LNCaP clone FGC (cell line): ENCODE results near the gene HLA-DMB.

Source experiments
- DNase-seq: peaks from one replicate; pipeline ENCODE4 v3.0.0-alpha.2; 2011; ENCODE audit warnings: low read depth
- H3K4me3 ChIP-seq: 2 replicates; pipeline ENCODE4 v1.5.1; 2011; ENCODE audit warnings: mild to moderate bottlenecking, low read depth, low read length, control low read depth
- TF ChIP-seq, protein P1 (sequence below): IDR thresholded peaks from 2 replicates; pipeline ENCODE4 v1.5.1; 2012; ENCODE audit warnings: mild to moderate bottlenecking; ENCODE audit not compliant: control insufficient read depth, insufficient read depth; ENCODE audit errors: extremely low read depth

HLA-DMB gene

DNA sequence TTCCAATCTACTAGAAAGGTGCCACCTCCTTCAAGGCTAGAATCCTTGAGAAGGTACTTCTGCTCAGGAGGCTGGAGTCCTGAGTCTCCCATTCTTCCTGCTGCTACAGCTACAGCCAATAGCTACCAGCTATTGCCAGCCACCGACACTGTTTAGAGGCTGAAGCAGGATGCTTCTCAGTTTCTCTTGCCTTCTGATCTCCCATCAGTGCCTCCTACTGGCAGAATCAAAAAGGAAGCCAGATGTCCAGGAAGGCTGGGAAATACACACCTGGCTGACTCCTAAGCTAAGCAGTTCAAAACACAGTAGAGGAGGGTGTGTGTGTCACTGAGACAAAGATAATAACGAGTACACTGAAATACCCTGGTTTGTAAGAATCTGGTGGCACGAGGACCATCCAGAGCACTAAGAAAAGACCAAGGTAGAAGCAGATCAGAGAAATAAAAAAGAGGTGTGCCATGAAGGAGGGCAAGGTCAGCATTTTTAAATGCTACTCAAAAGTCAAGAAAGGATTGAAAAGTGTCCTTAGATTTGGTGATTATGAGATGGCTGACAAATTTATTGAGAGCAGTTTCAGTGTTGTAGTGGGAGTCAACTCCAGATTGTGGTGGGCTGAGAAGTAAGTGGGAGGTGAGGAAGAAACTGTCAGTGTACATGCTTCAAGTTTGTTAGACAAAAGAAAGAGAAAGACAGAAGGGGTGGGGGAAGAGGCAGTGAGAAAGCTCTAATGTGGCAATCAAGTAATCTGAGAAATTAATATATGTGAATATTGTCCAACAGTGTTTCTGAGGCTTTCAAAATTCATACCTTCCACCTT, 14.4 kb upstream of the HLA-DMB start:
- no peak overlapping the region for H3K4me3 ChIP-seq
- TF ChIP-seq, protein P1, sequence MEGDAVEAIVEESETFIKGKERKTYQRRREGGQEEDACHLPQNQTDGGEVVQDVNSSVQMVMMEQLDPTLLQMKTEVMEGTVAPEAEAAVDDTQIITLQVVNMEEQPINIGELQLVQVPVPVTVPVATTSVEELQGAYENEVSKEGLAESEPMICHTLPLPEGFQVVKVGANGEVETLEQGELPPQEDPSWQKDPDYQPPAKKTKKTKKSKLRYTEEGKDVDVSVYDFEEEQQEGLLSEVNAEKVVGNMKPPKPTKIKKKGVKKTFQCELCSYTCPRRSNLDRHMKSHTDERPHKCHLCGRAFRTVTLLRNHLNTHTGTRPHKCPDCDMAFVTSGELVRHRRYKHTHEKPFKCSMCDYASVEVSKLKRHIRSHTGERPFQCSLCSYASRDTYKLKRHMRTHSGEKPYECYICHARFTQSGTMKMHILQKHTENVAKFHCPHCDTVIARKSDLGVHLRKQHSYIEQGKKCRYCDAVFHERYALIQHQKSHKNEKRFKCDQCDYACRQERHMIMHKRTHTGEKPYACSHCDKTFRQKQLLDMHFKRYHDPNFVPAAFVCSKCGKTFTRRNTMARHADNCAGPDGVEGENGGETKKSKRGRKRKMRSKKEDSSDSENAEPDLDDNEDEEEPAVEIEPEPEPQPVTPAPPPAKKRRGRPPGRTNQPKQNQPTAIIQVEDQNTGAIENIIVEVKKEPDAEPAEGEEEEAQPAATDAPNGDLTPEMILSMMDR, result peak; percentile 37; the same call in 1 of the 2 replicates
- DNase-seq, result no peak

DNA sequence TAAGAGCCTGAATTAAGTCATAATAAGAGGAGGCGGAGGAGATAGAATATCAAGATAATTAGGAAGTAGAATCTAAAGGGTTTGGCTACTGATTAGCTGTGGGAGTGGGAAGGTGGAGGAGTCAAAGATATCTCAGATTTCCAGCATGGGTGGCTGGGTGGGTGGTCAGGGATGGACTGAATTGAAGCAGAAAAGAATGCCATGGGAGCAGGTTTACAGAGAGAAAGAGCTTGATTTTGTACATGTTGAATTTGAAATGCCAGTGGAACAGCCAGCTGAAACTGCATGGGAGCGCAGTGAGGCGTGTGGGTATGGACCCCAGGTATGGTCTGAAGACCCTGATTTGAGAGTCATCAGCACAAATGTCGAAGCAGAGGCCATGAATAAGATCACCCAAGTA, 13.4 kb upstream of the HLA-DMB start:
- TF ChIP-seq, protein P1, result no peak
- DNase-seq, result no peak
- H3K4me3 ChIP-seq, result no peak overlapping the region

DNA sequence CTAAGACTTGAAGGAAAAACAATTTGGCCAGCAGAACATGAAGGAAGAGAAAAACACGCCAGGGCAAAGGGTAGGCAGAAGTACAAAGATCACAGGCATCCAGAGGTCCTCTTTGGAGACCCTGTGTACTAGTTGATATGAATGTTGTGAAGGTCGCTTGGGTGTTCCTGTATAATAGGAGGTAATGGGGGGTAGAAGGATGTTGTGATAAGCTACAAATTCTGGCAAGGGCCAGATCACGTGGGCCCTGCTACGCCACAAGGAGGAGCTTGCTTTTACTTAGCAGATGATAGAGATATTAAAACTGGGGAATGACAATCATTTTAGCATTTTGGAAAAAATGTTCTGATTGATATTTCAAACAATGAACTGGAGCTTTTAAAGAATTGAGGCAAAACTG, 12.9 kb upstream of the HLA-DMB start:
- TF ChIP-seq, protein P1, result no peak
- DNase-seq, result no peak
- no peak overlapping the region for H3K4me3 ChIP-seq

GRCh38 chr6:32952817-32953739, 12.2 kb upstream of the HLA-DMB start, which contains the start of gene HLA-DMA:
HLA-DMA (minus strand) TSS chr6:32953097; CDS start chr6:32953036, 61 bp downstream.
- TF ChIP-seq, protein P1, result peak; percentile 65
- H3K4me3 ChIP-seq, result peak within 1 kb of the TSS; percentile 40
- DNase-seq, result peak; percentile 97

GRCh38 chr6:32950449-32950848, 9.6 kb upstream of the HLA-DMB start:
- TF ChIP-seq, protein P1, result no peak
- no peak for DNase-seq
- no peak overlapping the region for H3K4me3 ChIP-seq

DNA sequence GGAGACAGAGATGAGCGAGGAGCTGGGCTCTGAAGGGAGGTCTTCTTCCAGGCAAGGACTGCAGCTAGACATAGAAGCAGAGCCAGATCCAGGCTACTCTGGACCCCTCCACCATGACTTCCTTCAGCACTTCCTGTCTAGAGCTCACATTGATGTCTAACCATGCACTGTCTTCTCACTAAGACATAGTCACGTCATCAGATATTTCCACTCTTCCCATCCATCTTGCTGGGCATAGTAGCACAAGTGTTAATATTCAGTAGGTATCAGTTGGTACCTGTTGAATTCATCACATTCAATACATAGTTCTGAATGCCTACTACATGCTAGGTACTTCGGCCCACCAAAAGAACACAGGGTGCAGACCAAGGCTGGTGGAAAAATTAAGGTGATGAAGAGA, 9.2 kb upstream of the HLA-DMB start:
- H3K4me3 ChIP-seq, result no peak overlapping the region
- TF ChIP-seq, protein P1, result no peak
- no peak for DNase-seq
